Endothelial cell of umbilical vein (primary cell): ENCODE measurements around the gene NDUFA11. TPM values are rescaled to one million over a fixed set of nuclear protein-coding genes. Genes with fewer than 3 reads are reported as not detected.

Source experiments
- BruUV-seq: library from RNA; stranded (reverse); fragments of 400-500 nt; replicated peaks from 2 replicates; lab custom pipeline; 2021; lab: Mats Ljungman, UMichigan
- CTCF ChIA-PET: fragments of 300-600, 350-600 bp; sonication (Branson Sonifier 250); formaldehyde crosslinking; loops from one replicate; lab custom pipeline; 2021; ENCODE audit warnings: antibody characterized with exemption, inconsistent platforms; lab: Charles Lee
- POLR2A ChIA-PET: fragments of 300-600, 350-600 bp; sonication (Branson Sonifier 250); formaldehyde crosslinking; loops from one replicate; lab custom pipeline; 2021; ENCODE audit warnings: antibody characterized with exemption, inconsistent platforms; lab: Charles Lee
- DNase-seq: peaks from one replicate; pipeline ENCODE4 v3.0.0-alpha.2; 2011; ENCODE audit warnings: low read depth, low spot score
- FAIRE-seq: peaks from 2 replicates; lab custom pipeline; 2011; peaks lifted over from hg19 to GRCh38; lab: Jason Lieb, UNC
- H2AFZ ChIP-seq: 2 replicates; pipeline ENCODE4 v1.6.0; 2012; ENCODE audit warnings: low read depth, low read length, control low read depth, inconsistent platforms
- H3K27ac ChIP-seq: 2 replicates; pipeline ENCODE4 v1.5.1; 2011; ENCODE audit warnings: low read depth, mild to moderate bottlenecking, control low read depth, low read length, moderate library complexity; ENCODE audit not compliant: insufficient read depth
- H3K27me3 ChIP-seq, 2 experiments: 2 replicates each; pipeline versions ENCODE4 v1.6.0 to v1.6.1; 2011; ENCODE audit warnings: low read length in 2 of 2, mixed read lengths in 1 of 2; ENCODE audit not compliant: control insufficient read depth in 2 of 2, insufficient read depth in 2 of 2
- H3K36me3 ChIP-seq, 2 experiments: 2 replicates in 1 of 2; 3 replicates in 1 of 2; pipeline ENCODE4 v1.5.1; 2011; ENCODE audit warnings: low read length in 2 of 2, mild to moderate bottlenecking in 1 of 2, moderate library complexity in 1 of 2; ENCODE audit not compliant: control insufficient read depth in 2 of 2, insufficient read depth in 2 of 2; ENCODE audit errors: extremely low read depth in 1 of 2
- H3K4me1 ChIP-seq: 3 replicates; pipeline ENCODE4 v1.5.1; 2011; ENCODE audit warnings: mild to moderate bottlenecking, low read length; ENCODE audit not compliant: control insufficient read depth, insufficient read depth; ENCODE audit errors: extremely low read depth
- H3K4me2 ChIP-seq: 2 replicates; pipeline ENCODE4 v1.6.1; 2011; ENCODE audit warnings: low read length, control low read depth, mixed read lengths; ENCODE audit not compliant: insufficient read depth
- H3K4me3 ChIP-seq, 3 experiments: fragments of 200-600 bp in 1 of 3; sonication (generic), shearing (Covaris generic) in 1 of 3; replicated peaks in 1 of 3; 2 replicates each; pipeline ENCODE4 v1.5.1; 2011 to 2016; ENCODE audit warnings: control low read depth in 3 of 3, low read length in 3 of 3, mild to moderate bottlenecking in 2 of 3, inconsistent platforms in 1 of 3, low read depth in 1 of 3, moderate library complexity in 1 of 3; ENCODE audit not compliant: insufficient read depth in 1 of 3
- H3K79me2 ChIP-seq: 2 replicates; pipeline ENCODE4 v1.6.0; 2012; ENCODE audit warnings: low read length, inconsistent platforms; ENCODE audit not compliant: control insufficient read depth, insufficient read depth
- H3K9ac ChIP-seq: replicated peaks from 2 replicates; pipeline ENCODE3; 2011; ENCODE audit warnings: low read length, control low read depth; ENCODE audit not compliant: insufficient read depth; ENCODE audit errors: extremely low read depth
- H3K9me1 ChIP-seq: replicated peaks from 3 replicates; pipeline ENCODE4 v1.6.0; 2011; ENCODE audit warnings: mild to moderate bottlenecking, low read length; ENCODE audit not compliant: control insufficient read depth, insufficient read depth; ENCODE audit errors: extremely low read depth
- H3K9me3 ChIP-seq: replicated peaks from 2 replicates; pipeline ENCODE4 v1.5.1; 2012; ENCODE audit warnings: low read length, inconsistent platforms; ENCODE audit not compliant: control insufficient read depth, insufficient read depth
- H4K20me1 ChIP-seq: replicated peaks from 2 replicates; pipeline ENCODE3; 2011; ENCODE audit warnings: mild to moderate bottlenecking, low read length; ENCODE audit not compliant: control insufficient read depth, insufficient read depth; ENCODE audit errors: extremely low read depth
- EZH2 ChIP-seq: IDR thresholded peaks from 2 replicates; pipeline ENCODE4 v1.6.1; 2012; ENCODE audit warnings: borderline replicate concordance, low read depth, mild to moderate bottlenecking, moderate library complexity, low read length, inconsistent platforms; ENCODE audit not compliant: severe bottlenecking
- FOS ChIP-seq: IDR thresholded peaks from 2 replicates; pipeline ENCODE4 v1.6.1; 2011; ENCODE audit warnings: mild to moderate bottlenecking, low read length, moderate library complexity, borderline replicate concordance; ENCODE audit not compliant: insufficient read depth
- GATA2 ChIP-seq: IDR thresholded peaks from 2 replicates; pipeline ENCODE4 v1.7.0; 2011; ENCODE audit warnings: low read depth, mild to moderate bottlenecking, moderate library complexity, mixed read lengths, low read length; ENCODE audit not compliant: insufficient read length, insufficient read depth
- JUN ChIP-seq: IDR thresholded peaks from 2 replicates; pipeline ENCODE4 v1.6.1; 2011; ENCODE audit warnings: borderline replicate concordance, low read depth; ENCODE audit not compliant: insufficient read length, insufficient read depth
- MYC ChIP-seq: IDR thresholded peaks from one replicate; pipeline ENCODE4 v1.6.1; 2011; ENCODE audit warnings: mild to moderate bottlenecking, low read depth, low read length
- POLR2A ChIP-seq: IDR thresholded peaks from 2 replicates; pipeline ENCODE4 v1.6.1; 2012; ENCODE audit warnings: low read depth, mild to moderate bottlenecking, control low read depth, low read length
- POLR2AphosphoS5 ChIP-seq: IDR thresholded peaks from 2 replicates; pipeline ENCODE4 v1.6.1; 2012; ENCODE audit warnings: low read depth, mild to moderate bottlenecking, control low read depth, low read length, moderate library complexity; ENCODE audit not compliant: insufficient read depth
- dilution Hi-C: fragments of 300-500 bp; cut with MboI; formaldehyde crosslinking; loops from one replicate; pipeline ENCODE4 v1.15.0; 2019; ENCODE audit warnings: low sequenced_read_pairs; ENCODE audit not compliant: extremely low pct_ligation_motif_present
- intact Hi-C: fragments of 100-400 bp; cut with micrococcal nuclease; formaldehyde crosslinking; loops from one replicate; pipeline ENCODE4 v1.10.0; 2022
- polyA plus RNA-seq, 4 experiments: library from polyadenylated mRNA; depleted of rRNA in 3 of 4; stranded (reverse) in 3 of 4; unstranded in 1 of 4; fragments of >200 nt; gene quantifications; 2 replicates each; pipeline versions ENCODE4 v1.2.1 to v1.2.3, GENCODE V29; 2011 to 2012; ENCODE audit warnings: missing spikeins in 1 of 4
- total RNA-seq: library from RNA; stranded (reverse); gene quantifications from 2 replicates; pipeline ENCODE4 v1.2.3, GENCODE V29; 2021
- TF ChIP-seq, protein P1 (sequence below): IDR thresholded peaks from 2 replicates; pipeline ENCODE4 v1.6.1; 2011; ENCODE audit not compliant: insufficient read depth, insufficient read length
- TF ChIP-seq, protein P2 (sequence below), 2 donors: IDR thresholded peaks; 1 replicate in 1 of 2; 2 replicates in 1 of 2; pipeline ENCODE4 v1.5.1; 2011; ENCODE audit warnings: low read length in 2 of 2, mild to moderate bottlenecking in 2 of 2, moderate library complexity in 2 of 2, control low read depth in 1 of 2, inconsistent platforms in 1 of 2, low read depth in 1 of 2; ENCODE audit not compliant: insufficient read depth in 1 of 2; ENCODE audit errors: extremely low read depth in 1 of 2

NDUFA11 gene
- total and polyA plus RNA-seq, 2 donors (not counting 3 experiments of a cell fraction or from before 2014, with no cell fraction given), result 281 to 876 TPM

DNA sequence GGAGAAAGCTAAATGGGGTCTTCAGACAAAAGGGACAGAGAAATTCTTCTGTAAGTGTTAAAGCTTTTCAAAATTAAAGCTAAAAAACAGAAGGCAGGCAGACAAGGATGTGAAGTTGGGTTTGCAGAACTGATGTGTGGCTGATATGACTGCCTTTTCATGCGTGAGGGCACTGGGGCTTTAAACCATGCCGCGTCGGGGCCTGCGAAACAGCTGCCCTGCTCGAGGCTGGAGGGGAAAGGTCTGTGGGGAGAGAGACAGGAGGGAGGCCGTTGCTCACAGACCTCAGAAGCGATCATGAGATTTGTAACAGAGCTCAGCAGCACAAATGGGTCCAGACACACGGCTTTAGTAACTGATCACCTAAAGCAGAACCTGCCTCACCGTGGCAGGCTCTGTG is 34.0 kb upstream of the NDUFA11 start:
- intact Hi-C loops, result no loop called here
- H3K79me2 ChIP-seq, result no peaks in the 10 kb centered on the region
- CTCF ChIA-PET, result interaction anchor here (1.0 to 3.4 kb wide), 4 partner anchors 10 to 133 kb away, joined by 3 to 12 read pairs (median 8); partner anchors contain the start of gene NRTN

DNA sequence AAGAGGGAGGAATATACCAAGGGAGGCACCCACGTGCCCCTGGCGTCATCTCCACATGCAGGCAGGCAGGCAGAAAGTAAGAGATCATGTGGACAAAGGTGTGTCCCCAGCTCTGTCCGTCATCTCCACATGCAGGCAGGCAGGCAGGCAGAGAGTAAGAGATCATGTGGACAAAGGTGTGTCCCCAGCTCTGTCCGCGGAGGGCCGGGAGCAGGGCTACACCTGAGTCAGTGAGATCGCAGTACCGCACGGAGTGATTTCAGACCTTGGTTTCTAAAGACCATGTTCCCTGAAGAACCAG is 32.7 kb upstream of the NDUFA11 start:
- ChIA-PET CTCF (interaction anchor here (1.1 to 3.4 kb wide), 7 partner anchors 11 to 132 kb away, joined by 3 to 28 read pairs (median 4); partner anchors contain the start of gene NRTN), POLR2A (interaction anchor here (1.0 kb wide), 1 partner anchor 33 kb away, joined by 3 read pairs; the partner anchor contains the start of gene NDUFA11)
- FAIRE-seq (no peak), DNase-seq (no peak)
- Histone ChIP-seq H3K27ac (no peak overlapping the region), H2AFZ (no peak overlapping the region), H3K4me2 (no peak overlapping the region), H3K9me1 (no peaks in the 10 kb centered on the region), H3K4me1 (peaks cover 30% of the 10 kb centered on the region), H3K79me2 (no peaks in the 10 kb centered on the region), H3K9ac (no peak overlapping the region), H3K27me3 (no peaks in the 10 kb centered on the region), H4K20me1 (no peaks in the 10 kb centered on the region), H3K9me3 (no peaks in the 10 kb centered on the region), H3K4me3 (no peak overlapping the region), H3K36me3 (peaks cover 6 to 17% of the 10 kb centered on the region in 2 experiments)
- no TSS peak for BruUV-seq
- dilution Hi-C loops (no loop called here), intact Hi-C loops (no loop called here)
- TF ChIP-seq POLR2AphosphoS5 (no peak), JUN (no peak), GATA2 (no peak), MYC (no peak), FOS (no peak), EZH2 (no peak), POLR2A (no peak)
- TF ChIP-seq, protein P1, sequence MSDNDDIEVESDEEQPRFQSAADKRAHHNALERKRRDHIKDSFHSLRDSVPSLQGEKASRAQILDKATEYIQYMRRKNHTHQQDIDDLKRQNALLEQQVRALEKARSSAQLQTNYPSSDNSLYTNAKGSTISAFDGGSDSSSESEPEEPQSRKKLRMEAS, result no peak
- TF ChIP-seq, protein P2, sequence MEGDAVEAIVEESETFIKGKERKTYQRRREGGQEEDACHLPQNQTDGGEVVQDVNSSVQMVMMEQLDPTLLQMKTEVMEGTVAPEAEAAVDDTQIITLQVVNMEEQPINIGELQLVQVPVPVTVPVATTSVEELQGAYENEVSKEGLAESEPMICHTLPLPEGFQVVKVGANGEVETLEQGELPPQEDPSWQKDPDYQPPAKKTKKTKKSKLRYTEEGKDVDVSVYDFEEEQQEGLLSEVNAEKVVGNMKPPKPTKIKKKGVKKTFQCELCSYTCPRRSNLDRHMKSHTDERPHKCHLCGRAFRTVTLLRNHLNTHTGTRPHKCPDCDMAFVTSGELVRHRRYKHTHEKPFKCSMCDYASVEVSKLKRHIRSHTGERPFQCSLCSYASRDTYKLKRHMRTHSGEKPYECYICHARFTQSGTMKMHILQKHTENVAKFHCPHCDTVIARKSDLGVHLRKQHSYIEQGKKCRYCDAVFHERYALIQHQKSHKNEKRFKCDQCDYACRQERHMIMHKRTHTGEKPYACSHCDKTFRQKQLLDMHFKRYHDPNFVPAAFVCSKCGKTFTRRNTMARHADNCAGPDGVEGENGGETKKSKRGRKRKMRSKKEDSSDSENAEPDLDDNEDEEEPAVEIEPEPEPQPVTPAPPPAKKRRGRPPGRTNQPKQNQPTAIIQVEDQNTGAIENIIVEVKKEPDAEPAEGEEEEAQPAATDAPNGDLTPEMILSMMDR (IDR thresholded peaks at IDR 0.05; ENCODE audit: extremely low read depth in 1 of 2, insufficient read depth in 1 of 2, low read depth in 1 of 2, low read length in 2 of 2), result no peak

More for the DNA sequence above, 34.0 kb upstream of the NDUFA11 start:
- Histone ChIP-seq H3K9me1 (no peaks in the 10 kb centered on the region), H3K4me3 (no peak overlapping the region), H3K9ac (no peak overlapping the region), H3K4me2 (no peak overlapping the region), H3K36me3 (peaks cover 4 to 14% of the 10 kb centered on the region in 2 experiments), H3K27ac (no peak overlapping the region), H2AFZ (no peak overlapping the region), H4K20me1 (no peaks in the 10 kb centered on the region), H3K9me3 (no peaks in the 10 kb centered on the region), H3K27me3 (no peaks in the 10 kb centered on the region), H3K4me1 (peaks cover 30% of the 10 kb centered on the region)
- TF ChIP-seq MYC, result no peak
- TF ChIP-seq, protein P2 (IDR thresholded peaks at IDR 0.05; ENCODE audit: extremely low read depth in 1 of 2, insufficient read depth in 1 of 2, low read depth in 1 of 2, low read length in 2 of 2), result no peak
- no peak for FAIRE-seq
- no TSS peak for BruUV-seq
- POLR2A ChIA-PET, result no interaction called here
- dilution Hi-C loops, result no loop called here
- DNase-seq, result no peak
